OCI-LY3 (cell line): ENCODE data around the gene SCIN.

ENCODE experiments used
- CTCF ChIP-seq: fragments of 200-600, 300-600 bp; sonication (generic); IDR thresholded peaks from 2 replicates; pipeline ENCODE4 v1.5.1; 2014; ENCODE audit warnings: antibody characterized with exemption, low read length, low read depth
- EZH2phosphoT487 ChIP-seq: fragments of 200-600 bp; shearing (Covaris generic); IDR thresholded peaks from 2 replicates; pipeline ENCODE4 v1.6.1; 2018; ENCODE audit warnings: antibody characterized with exemption, mixed run types, low read depth

- TF ChIP-seq CTCF (no peak), EZH2phosphoT487 (no peak)
Measured at GRCh38 chr7:12703881-12704280, 133.4 kb downstream of the SCIN start.
